ENCODE results near the gene MSH5.
"Not testable (repeated sequence)": the region's sequence is repeated elsewhere in the genome, so short reads cannot be mapped to it uniquely, and the experiment has no call there.

MSH5 gene

DNA sequence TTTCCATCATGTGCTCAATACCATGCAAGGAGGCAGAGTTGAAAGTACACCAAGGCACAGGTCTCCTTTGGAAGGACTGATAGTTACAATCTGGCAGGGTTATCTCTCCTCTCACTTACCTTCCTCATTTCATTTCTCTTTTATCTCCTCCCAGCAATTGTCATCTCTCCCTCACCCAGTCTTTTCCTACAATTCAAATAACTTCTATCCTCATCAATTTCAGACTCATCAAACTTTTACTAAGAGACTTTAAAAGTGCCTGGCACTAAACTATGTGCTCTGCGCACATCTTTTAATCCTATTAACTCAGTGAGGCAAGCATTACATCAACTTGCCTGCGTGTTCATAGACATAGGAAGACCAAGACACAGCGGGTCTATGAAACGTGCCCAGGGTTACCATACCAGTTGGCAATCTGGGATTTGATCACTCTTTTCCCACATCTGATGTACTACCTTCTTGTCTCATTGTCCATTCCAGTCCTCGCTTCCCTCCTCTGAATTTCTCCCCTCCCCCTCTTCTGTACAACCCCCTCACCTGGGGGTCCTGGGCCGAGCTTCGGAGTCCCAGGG lies 54.6 kb downstream of the MSH5 start:
- TF ChIP-seq CTCF (IDR thresholded peaks at IDR 0.05; ENCODE audit: low read depth, low read length, missing control alignments), result no peak
- DNase-seq (ENCODE audit: low read depth), result no peak
- H3K4me3 ChIP-seq (ENCODE audit: low read depth, low read length), result peak overlapping the region; percentile 94

GRCh38 chr6:31794866-31795615 lies 55.2 kb downstream of the MSH5 start:
- H3K4me3 ChIP-seq (ENCODE audit: low read depth, low read length), result peak overlapping the region; percentile 94
- DNase-seq (ENCODE audit: low read depth), result no peak
- TF ChIP-seq CTCF (IDR thresholded peaks at IDR 0.05; ENCODE audit: low read depth, low read length, missing control alignments), result no peak

DNA sequence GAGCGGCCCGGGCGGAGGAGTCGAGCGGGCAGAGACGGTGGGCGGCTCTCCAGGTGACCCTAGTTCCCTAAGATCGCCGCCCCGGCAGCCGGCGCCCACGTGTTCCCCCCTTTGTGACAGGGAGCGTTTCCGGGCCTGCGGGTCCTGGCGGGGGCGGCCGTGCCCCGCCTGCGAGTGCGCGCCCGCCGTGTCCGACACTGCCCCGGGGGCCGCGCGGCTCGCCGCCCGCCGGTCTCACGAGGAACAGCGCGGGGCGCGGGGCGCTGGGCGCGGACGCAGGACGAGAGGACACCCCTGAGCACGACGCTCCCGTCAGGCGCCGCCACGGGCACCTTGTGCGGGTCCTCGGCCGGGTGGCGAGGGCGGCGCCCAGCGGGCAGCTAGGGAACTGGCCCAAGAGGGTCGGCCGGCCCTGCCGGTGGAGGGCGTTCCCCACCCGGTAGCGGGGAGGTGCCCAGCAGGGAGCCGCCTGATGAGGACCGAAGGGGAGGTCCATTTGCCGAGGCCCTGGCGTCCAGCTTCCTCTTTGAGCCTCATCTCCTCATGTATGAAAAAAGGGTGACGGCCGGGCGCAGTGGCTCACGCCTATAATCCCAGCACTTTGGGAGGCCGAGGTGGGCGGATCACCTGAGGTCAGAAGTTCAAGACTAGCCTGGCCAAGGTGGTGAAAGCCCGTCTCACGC lies 56.0 kb downstream of the MSH5 start, which contains the start of gene VARS1:
Gene VARS1, minus strand, starts transcription at position 137 of the 683 bp plus-strand sequence. CDS start 535 bp downstream, outside the sequence.
- DNase-seq (ENCODE audit: low read depth), result peak; percentile 64
- peak; percentile 84 for TF ChIP-seq CTCF (IDR thresholded peaks at IDR 0.05; ENCODE audit: low read depth, low read length, missing control alignments)
- peak within 1 kb of the TSS; percentile 94 for H3K4me3 ChIP-seq (ENCODE audit: low read depth, low read length)

- DNase-seq (ENCODE audit: low read depth), result no peak
- TF ChIP-seq CTCF (IDR thresholded peaks at IDR 0.05; ENCODE audit: low read depth, low read length, missing control alignments), result no peak
- H3K4me3 ChIP-seq (ENCODE audit: low read depth, low read length), result no peak overlapping the region
These were observed 57.2 kb downstream of the MSH5 start for GRCh38 chr6:31796993-31797385.

DNA sequence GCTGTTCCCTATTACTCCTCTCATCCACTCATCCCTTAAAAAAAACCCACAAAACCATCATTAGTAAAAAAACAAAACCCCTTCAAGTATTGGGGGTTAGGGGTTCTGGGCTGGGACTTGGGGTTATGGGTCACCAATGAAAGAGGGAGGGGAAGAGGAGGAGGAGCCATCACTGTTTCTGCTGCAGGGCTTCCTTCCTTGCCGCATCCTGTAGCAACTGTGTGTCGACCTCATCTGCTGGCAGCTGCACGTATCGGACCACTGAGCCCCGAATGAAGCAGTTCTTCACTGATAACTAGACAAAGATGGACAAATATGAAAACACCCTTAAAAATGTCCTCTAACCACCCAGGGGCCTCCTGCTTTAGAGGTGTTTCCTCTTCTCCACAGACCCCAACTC lies 57.8 kb downstream of the MSH5 start:
- DNase-seq (ENCODE audit: low read depth), result no peak
- no peak for TF ChIP-seq CTCF (IDR thresholded peaks at IDR 0.05; ENCODE audit: low read depth, low read length, missing control alignments)
- no peak overlapping the region for H3K4me3 ChIP-seq (ENCODE audit: low read depth, low read length)

GRCh38 chr6:31799781-31800180 lies 60.0 kb downstream of the MSH5 start:
- TF ChIP-seq CTCF (IDR thresholded peaks at IDR 0.05; ENCODE audit: low read depth, low read length, missing control alignments), result no peak
- DNase-seq (ENCODE audit: low read depth), result no peak
- H3K4me3 ChIP-seq (ENCODE audit: low read depth, low read length), result no peak overlapping the region

- not testable (repeated sequence) for H3K4me3 ChIP-seq (ENCODE audit: low read depth, low read length); DNase-seq (ENCODE audit: low read depth)
These were observed 61.5 kb downstream of the MSH5 start for GRCh38 chr6:31801031-31801927.
